B cell (primary cell): ENCODE results near the gene ADGRF1. TPM values are rescaled to one million over a fixed set of nuclear protein-coding genes. Genes with fewer than 3 reads are reported as not detected.

Experiments used
- ATAC-seq: fragments of 200-7000 bp; cut with Tn5 transposase; one replicate; pipeline ENCODE4 v1.10.0; 2021; ENCODE audit warnings: low read depth, mild to moderate bottlenecking, moderate number of reproducible peaks, moderate library complexity
- CTCF ChIA-PET: fragments of 350-600 bp; sonication (Branson Sonifier 250); formaldehyde crosslinking; loops from one replicate; lab custom pipeline; 2021; ENCODE audit warnings: antibody characterized with exemption, inconsistent platforms; lab: Charles Lee
- POLR2A ChIA-PET: fragments of 350-600 bp; sonication (Branson Sonifier 250); formaldehyde crosslinking; loops from one replicate; lab custom pipeline; 2021; ENCODE audit warnings: antibody characterized with exemption; lab: Charles Lee
- DNase-seq: peaks from one replicate; pipeline ENCODE4 v3.0.0; 2013
- H2AFZ ChIP-seq: 2 replicates; pipeline ENCODE4 v1.6.1; 2012; ENCODE audit warnings: mild to moderate bottlenecking, low read depth, low read length; ENCODE audit not compliant: insufficient read depth, poor library complexity, severe bottlenecking
- H3K27ac ChIP-seq, 2 donors: 1 replicate in 1 of 2; 2 replicates in 1 of 2; pipeline ENCODE4 v1.5.1; 2012 to 2013; ENCODE audit warnings: low read length in 2 of 2, mild to moderate bottlenecking in 2 of 2, moderate library complexity in 1 of 2
- H3K27me3 ChIP-seq, 4 experiments: fragments of 200-600 bp in 1 of 4; sonication (generic) in 1 of 4; replicated peaks in 1 of 4; 1 replicate in 2 of 4; 2 replicates in 2 of 4; pipeline versions ENCODE4 v1.6.1 to v1.7.0; 2013 to 2016; ENCODE audit warnings: low read length in 3 of 4, mild to moderate bottlenecking in 2 of 4, mixed read lengths in 1 of 4, moderate library complexity in 1 of 4; ENCODE audit not compliant: insufficient read depth in 4 of 4, control insufficient read depth in 3 of 4; ENCODE audit errors: control extremely low read depth in 1 of 4
- H3K36me3 ChIP-seq, 2 experiments: replicated peaks in 1 of 2; 1 replicate in 1 of 2; 2 replicates in 1 of 2; pipeline versions ENCODE4 v1.6.1 to v1.7.1; 2013; ENCODE audit warnings: low read length in 1 of 2; ENCODE audit not compliant: insufficient read depth in 2 of 2, control insufficient read depth in 1 of 2; ENCODE audit errors: control extremely low read depth in 1 of 2, extremely low read depth in 1 of 2
- H3K4me1 ChIP-seq, 2 donors: fragments of 200-600 bp in 1 of 2; sonication (generic) in 1 of 2; 1 replicate in 1 of 2; 2 replicates in 1 of 2; pipeline versions ENCODE4 v1.5.1 to v1.6.1; 2013 to 2017; ENCODE audit warnings: low read length in 2 of 2; ENCODE audit not compliant: control insufficient read depth in 2 of 2, insufficient read depth in 2 of 2
- H3K4me2 ChIP-seq: replicated peaks from 2 replicates; pipeline ENCODE3; 2012; ENCODE audit warnings: mild to moderate bottlenecking, low read depth, low read length; ENCODE audit not compliant: poor library complexity, severe bottlenecking
- H3K4me3 ChIP-seq, 5 experiments: fragments of 200-600 bp in 1 of 5; sonication (generic) in 1 of 5; 1 replicate in 3 of 5; 2 replicates in 2 of 5; pipeline versions ENCODE4 v1.5.1 to v1.7.0; 2011 to 2016; ENCODE audit warnings: low read length in 4 of 5, mild to moderate bottlenecking in 4 of 5, low read depth in 2 of 5, control low read depth in 1 of 5, moderate library complexity in 1 of 5; ENCODE audit not compliant: insufficient read depth in 1 of 5; ENCODE audit errors: control extremely low read depth in 1 of 5, extremely low read depth in 1 of 5
- H3K79me2 ChIP-seq: fragments of 200-600 bp; sonication (generic); one replicate; pipeline ENCODE4 v1.6.0; 2016; ENCODE audit warnings: low read length; ENCODE audit not compliant: control insufficient read depth, insufficient read depth
- H3K9ac ChIP-seq: fragments of 200-600 bp; sonication (generic); 2 replicates; pipeline ENCODE4 v1.6.1; 2017; ENCODE audit warnings: mild to moderate bottlenecking, low read length, moderate library complexity
- H3K9me3 ChIP-seq, 3 donors: one replicate each; pipeline versions ENCODE4 v1.6.1 to v1.7.1; 2013; ENCODE audit warnings: low read length in 2 of 3; ENCODE audit not compliant: control insufficient read depth in 2 of 3, insufficient read depth in 1 of 3; ENCODE audit errors: control extremely low read depth in 1 of 3
- H4K20me1 ChIP-seq: 2 replicates; pipeline ENCODE4 v1.6.0; 2012; ENCODE audit warnings: mild to moderate bottlenecking, low read length; ENCODE audit not compliant: insufficient read depth, control insufficient read depth, poor library complexity, severe bottlenecking
- H3K27ac Mint-ChIP-seq: one replicate; pipeline ENCODE4 v1.8.0; 2021; ENCODE audit warnings: mixed read lengths
- H3K27me3 Mint-ChIP-seq: one replicate; pipeline ENCODE4 v1.8.0; 2021; ENCODE audit warnings: mixed read lengths
- H3K4me1 Mint-ChIP-seq: one replicate; pipeline ENCODE4 v1.8.0; 2021; ENCODE audit warnings: mixed read lengths
- H3K4me3 Mint-ChIP-seq: one replicate; pipeline ENCODE4 v1.8.0; 2021; ENCODE audit warnings: mixed read lengths
- H3K9me3 Mint-ChIP-seq: one replicate; pipeline ENCODE4 v1.8.0; 2022; ENCODE audit warnings: mixed read lengths; ENCODE audit not compliant: insufficient read depth
- EZH2 ChIP-seq: IDR thresholded peaks from 2 replicates; pipeline ENCODE4 v1.6.1; 2012; ENCODE audit warnings: borderline replicate concordance, low read depth, mild to moderate bottlenecking, moderate library complexity, low read length; ENCODE audit not compliant: insufficient read depth, poor library complexity, severe bottlenecking
- WGBS: methylation state at CpG from one replicate; pipeline ENCODE4 v1.1.5; 2013; ENCODE audit warnings: missing lambda C conversion rate; ENCODE audit not compliant: insufficient coverage; 5-methylcytosine and 5-hydroxymethylcytosine counted together
- intact Hi-C: fragments of 100-400 bp; cut with micrococcal nuclease; formaldehyde crosslinking; loops from one replicate; pipeline ENCODE4 v1.10.0; 2022
- polyA plus RNA-seq: library from polyadenylated mRNA; depleted of rRNA; stranded (reverse); fragments of >200 nt; gene quantifications from 2 replicates; pipeline ENCODE4 v1.2.3, GENCODE V29; 2012
- total RNA-seq, 2 donors: library from RNA; stranded (reverse); fragments of 120-200 nt in 1 of 2; gene quantifications; 1 replicate in 1 of 2; 2 replicates in 1 of 2; pipeline versions ENCODE4 v1.2.3 to v1.2.4, GENCODE V29; 2013 to 2022
- TF ChIP-seq, protein P1 (sequence below): fragments of 200-600 bp; IDR thresholded peaks from one replicate; pipeline ENCODE4 v1.8.0; 2022; ENCODE audit warnings: antibody characterized with exemption, mild to moderate bottlenecking

The ADGRF1 gene
- total and polyA plus RNA-seq, 2 donors (not counting 1 experiment from before 2014, with no cell fraction given): not detected

DNA sequence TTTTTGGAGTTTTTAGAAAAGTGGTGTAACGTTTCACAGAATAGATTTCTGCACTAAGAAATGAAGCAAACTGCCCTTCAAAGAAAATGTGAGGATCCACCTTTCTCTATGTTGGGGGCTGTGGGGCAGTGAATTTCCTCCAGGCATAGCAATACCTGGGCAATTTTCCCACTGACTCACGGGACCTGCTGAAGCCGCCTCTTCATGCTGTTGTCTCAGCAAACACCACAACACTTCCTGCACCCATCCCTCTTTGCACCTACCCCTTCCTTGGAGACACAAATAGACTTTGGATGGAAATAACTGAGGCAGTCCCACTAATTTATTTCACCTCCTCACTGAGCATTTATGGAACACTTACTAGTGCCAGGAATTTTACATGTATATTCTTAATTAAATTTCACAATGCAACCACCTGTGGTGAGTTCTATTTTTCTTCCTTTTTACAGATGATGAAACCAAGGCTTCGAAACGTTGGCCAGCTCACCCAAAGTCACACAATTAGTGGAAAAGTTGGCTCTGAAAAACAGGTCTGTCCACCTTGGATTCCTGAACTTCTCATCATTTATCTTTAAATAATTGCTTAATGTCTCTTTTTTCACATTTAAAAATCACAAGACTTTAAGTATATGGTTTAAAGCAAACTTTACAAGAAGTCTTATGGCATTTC lies 17.2 kb upstream of the ADGRF1 start:
- Mint-ChIP-seq H3K9me3 (no peaks in the 10 kb centered on the region), H3K27me3 (peaks cover 8% of the 10 kb centered on the region), H3K4me3 (no peak overlapping the region), H3K4me1 (no peaks in the 10 kb centered on the region), H3K27ac (no peak overlapping the region)
- H3K4me1 ChIP-seq: no peaks in the 10 kb centered on the region
- ATAC-seq (no peak), DNase-seq (no peak)
- ChIA-PET CTCF (no interaction called here), POLR2A (no interaction called here)
- H4K20me1 ChIP-seq: no peaks in the 10 kb centered on the region
- H3K9ac ChIP-seq: no peak overlapping the region
- no peaks in the 10 kb centered on the region for H3K36me3 ChIP-seq
- intact Hi-C loops: no loop called here
- no peak overlapping the region for H3K27ac ChIP-seq
- 83% methylated on average over 3 of the region's 5 CpGs for WGBS
- no peak overlapping the region for H2AFZ ChIP-seq
- no peak overlapping the region for H3K4me2 ChIP-seq
- no peaks in the 10 kb centered on the region for H3K9me3 ChIP-seq
- TF ChIP-seq, protein P1, sequence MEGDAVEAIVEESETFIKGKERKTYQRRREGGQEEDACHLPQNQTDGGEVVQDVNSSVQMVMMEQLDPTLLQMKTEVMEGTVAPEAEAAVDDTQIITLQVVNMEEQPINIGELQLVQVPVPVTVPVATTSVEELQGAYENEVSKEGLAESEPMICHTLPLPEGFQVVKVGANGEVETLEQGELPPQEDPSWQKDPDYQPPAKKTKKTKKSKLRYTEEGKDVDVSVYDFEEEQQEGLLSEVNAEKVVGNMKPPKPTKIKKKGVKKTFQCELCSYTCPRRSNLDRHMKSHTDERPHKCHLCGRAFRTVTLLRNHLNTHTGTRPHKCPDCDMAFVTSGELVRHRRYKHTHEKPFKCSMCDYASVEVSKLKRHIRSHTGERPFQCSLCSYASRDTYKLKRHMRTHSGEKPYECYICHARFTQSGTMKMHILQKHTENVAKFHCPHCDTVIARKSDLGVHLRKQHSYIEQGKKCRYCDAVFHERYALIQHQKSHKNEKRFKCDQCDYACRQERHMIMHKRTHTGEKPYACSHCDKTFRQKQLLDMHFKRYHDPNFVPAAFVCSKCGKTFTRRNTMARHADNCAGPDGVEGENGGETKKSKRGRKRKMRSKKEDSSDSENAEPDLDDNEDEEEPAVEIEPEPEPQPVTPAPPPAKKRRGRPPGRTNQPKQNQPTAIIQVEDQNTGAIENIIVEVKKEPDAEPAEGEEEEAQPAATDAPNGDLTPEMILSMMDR: no peak
- no peak for TF ChIP-seq EZH2
- no peaks in the 10 kb centered on the region for H3K79me2 ChIP-seq
- H3K27me3 ChIP-seq: no peaks in the 10 kb centered on the region
- no peak overlapping the region for H3K4me3 ChIP-seq

DNA sequence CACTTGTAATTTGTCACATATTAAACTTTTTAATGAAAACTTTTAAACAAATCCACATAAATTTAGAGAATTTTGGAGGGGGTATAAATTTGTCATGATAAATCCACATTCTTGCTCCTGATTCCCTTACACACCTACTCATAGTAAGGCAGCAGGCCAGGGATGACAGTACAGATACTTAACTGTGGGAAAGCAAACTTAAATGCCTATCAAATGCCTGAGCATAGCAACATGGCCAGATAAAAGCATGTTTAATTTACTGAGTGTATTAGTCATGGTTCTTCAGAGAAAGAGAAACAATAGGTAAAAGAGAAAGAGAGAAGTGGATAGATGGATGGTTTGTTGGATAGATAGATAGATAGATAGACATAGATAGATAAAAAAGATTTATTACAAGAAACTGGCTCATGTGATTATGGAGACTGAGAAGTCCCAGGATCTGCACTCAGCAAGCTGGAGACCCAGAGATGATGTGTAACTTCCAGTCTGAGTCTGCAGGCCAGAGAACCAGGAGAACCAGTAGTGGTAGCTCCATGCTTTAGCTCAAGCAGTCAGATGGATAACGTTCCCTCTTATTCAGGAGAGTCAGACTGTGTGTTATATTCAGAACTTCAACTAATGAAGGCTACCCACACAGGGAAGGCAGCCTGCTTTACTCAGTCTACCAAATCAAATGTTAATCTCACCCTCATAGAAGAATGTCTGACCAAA lies 15.9 kb upstream of the ADGRF1 start:
- Mint-ChIP-seq H3K27ac (no peak overlapping the region), H3K4me1 (no peaks in the 10 kb centered on the region), H3K9me3 (no peaks in the 10 kb centered on the region), H3K4me3 (no peak overlapping the region), H3K27me3 (peaks cover 8% of the 10 kb centered on the region)
- H3K4me1 ChIP-seq: no peaks in the 10 kb centered on the region
- DNase-seq (no peak), ATAC-seq (no peak)
- ChIA-PET CTCF (no interaction called here), POLR2A (no interaction called here)
- H2AFZ ChIP-seq: no peak overlapping the region
- no peaks in the 10 kb centered on the region for H3K36me3 ChIP-seq
- no peak overlapping the region for H3K9ac ChIP-seq
- H3K27me3 ChIP-seq: no peaks in the 10 kb centered on the region
- H3K4me2 ChIP-seq: no peak overlapping the region
- no peak overlapping the region for H3K27ac ChIP-seq
- H3K9me3 ChIP-seq: no peaks in the 10 kb centered on the region
- no CpG with 5 or more reads among the region's 1 CpG for WGBS
- TF ChIP-seq, protein P1: no peak
- no peak for TF ChIP-seq EZH2
- H4K20me1 ChIP-seq: no peaks in the 10 kb centered on the region
- H3K4me3 ChIP-seq: no peak overlapping the region
- intact Hi-C loops: no loop called here
- H3K79me2 ChIP-seq: no peaks in the 10 kb centered on the region
